HCT116 (cell line): ENCODE results near the gene TNRC6C. TPM values are rescaled to one million over a fixed set of nuclear protein-coding genes. Genes with fewer than 3 reads are reported as not detected.

Source experiments
- ATAC-seq: fragments of 200-7000 bp; cut with Tn5 transposase; 2 replicates; pipeline ENCODE4 v1.9.1; 2020; ENCODE audit warnings: mild to moderate bottlenecking, moderate library complexity
- BruUV-seq: library from RNA; stranded (reverse); fragments of 400-500 nt; replicated peaks from 2 replicates; lab custom pipeline; 2021; lab: Mats Ljungman, UMichigan
- CTCF ChIA-PET: fragments of 300-600 bp; sonication (Branson Sonifier 250); formaldehyde crosslinking; loops from one replicate; lab custom pipeline; 2021; ENCODE audit warnings: antibody characterized with exemption; lab: Charles Lee
- POLR2A ChIA-PET: fragments of 300-600, 350-600 bp; sonication (Branson Sonifier 250); formaldehyde crosslinking; loops from one replicate; lab custom pipeline; 2021; ENCODE audit warnings: antibody characterized with exemption; lab: Charles Lee
- RAD21 ChIA-PET, 2 experiments: fragments of 300-600 bp; sonication (Branson Sonifier 250); formaldehyde crosslinking; loops; one replicate each; lab custom pipeline; 2023; ENCODE audit warnings: low total read pairs in 2 of 2; ENCODE audit not compliant: uncharacterized antibody in 2 of 2, unreplicated experiment in 2 of 2, low non-redundant PET in 1 of 2; lab: Charles Lee
- DNase-seq: peaks from one replicate; pipeline ENCODE4 v3.0.0-alpha.2; 2010; ENCODE audit warnings: low read depth, low spot score
- H2AFZ ChIP-seq: fragments of 200-600 bp; shearing (Covaris generic), sonication (generic); 2 replicates; pipeline ENCODE4 v1.6.1; 2017; ENCODE audit warnings: low read depth, mixed run types, mixed read lengths, antibody characterized with exemption, low read length; ENCODE audit not compliant: poor library complexity, severe bottlenecking
- H3K27ac ChIP-seq: 2 replicates; pipeline ENCODE4 v1.5.1; 2012; ENCODE audit warnings: low read depth, low read length
- H3K27me3 ChIP-seq: fragments of 200-600 bp; sonication (generic); 2 replicates; pipeline ENCODE4 v1.6.1; 2016; ENCODE audit warnings: mixed run types, low read length, mixed read lengths; ENCODE audit not compliant: insufficient read depth
- H3K36me3 ChIP-seq, 2 experiments: fragments of 200-500 bp in 1 of 2; fragments of 200-600 bp in 1 of 2; sonication (Bioruptor generic) in 1 of 2; sonication (generic) in 1 of 2; 2 replicates each; pipeline versions ENCODE4 v1.5.1 to v1.6.1; 2014 to 2016; ENCODE audit warnings: low read length in 2 of 2, inconsistent platforms in 1 of 2, mixed read lengths in 1 of 2, mixed run types in 1 of 2; ENCODE audit not compliant: insufficient read depth in 2 of 2, control insufficient read depth in 1 of 2
- H3K4me1 ChIP-seq, 2 experiments: fragments of 200-600 bp in 1 of 2; sonication (generic) in 1 of 2; 2 replicates each; pipeline versions ENCODE4 v1.5.1 to v1.6.1; 2012 to 2017; ENCODE audit warnings: low read length in 2 of 2, inconsistent platforms in 1 of 2, mild to moderate bottlenecking in 1 of 2, mixed read lengths in 1 of 2, mixed run types in 1 of 2, moderate library complexity in 1 of 2; ENCODE audit not compliant: insufficient read depth in 2 of 2, control insufficient read depth in 1 of 2
- H3K4me2 ChIP-seq: fragments of 200-600 bp; sonication (generic); 2 replicates; pipeline ENCODE4 v1.6.1; 2017; ENCODE audit warnings: mixed run types, low read length, mixed read lengths
- H3K4me3 ChIP-seq, 2 experiments: fragments of 200-600 bp in 1 of 2; sonication (generic) in 1 of 2; replicated peaks in 1 of 2; 2 replicates each; pipeline ENCODE4 v1.5.1; 2011 to 2016; ENCODE audit warnings: low read length in 2 of 2, control low read depth in 1 of 2, low read depth in 1 of 2, mild to moderate bottlenecking in 1 of 2, mixed read lengths in 1 of 2, mixed run types in 1 of 2
- H3K79me2 ChIP-seq: fragments of 200-600 bp; sonication (generic); 2 replicates; pipeline ENCODE4 v1.6.1; 2017; ENCODE audit warnings: mild to moderate bottlenecking, mixed run types, low read length, moderate library complexity, mixed read lengths; ENCODE audit not compliant: insufficient read depth
- H3K9ac ChIP-seq: fragments of 200-600 bp; sonication (generic); 2 replicates; pipeline ENCODE4 v1.6.1; 2016; ENCODE audit warnings: low read length, mixed read lengths
- H3K9me2 ChIP-seq: fragments of 200-600 bp; sonication (generic), shearing (Covaris generic); 2 replicates; pipeline ENCODE4 v1.6.1; 2017; ENCODE audit warnings: mixed run types, mild to moderate bottlenecking, moderate library complexity; ENCODE audit not compliant: insufficient read depth
- H3K9me3 ChIP-seq, 2 experiments: fragments of 200-500 bp in 1 of 2; fragments of 200-600 bp in 1 of 2; sonication (Bioruptor generic) in 1 of 2; sonication (generic) in 1 of 2; 2 replicates each; pipeline ENCODE4 v1.6.1; 2014 to 2017; ENCODE audit warnings: low read length in 2 of 2, mixed read lengths in 2 of 2, inconsistent platforms in 1 of 2, low read depth in 1 of 2, mild to moderate bottlenecking in 1 of 2, mixed run types in 1 of 2, moderate library complexity in 1 of 2; ENCODE audit not compliant: control insufficient read depth in 1 of 2, insufficient read depth in 1 of 2
- H4K20me1 ChIP-seq: fragments of 200-600 bp; sonication (generic), shearing (Covaris generic); 2 replicates; pipeline ENCODE4 v1.6.1; 2017; ENCODE audit warnings: mixed run types, mild to moderate bottlenecking, moderate library complexity; ENCODE audit not compliant: insufficient read depth
- ATF3 ChIP-seq: IDR thresholded peaks from 2 replicates; pipeline ENCODE4 v1.6.1; 2012
- CBX3 ChIP-seq: IDR thresholded peaks from 2 replicates; pipeline ENCODE4 v1.6.1; 2012; ENCODE audit warnings: low read depth
- CEBPB ChIP-seq: IDR thresholded peaks from 2 replicates; pipeline ENCODE4 v1.6.1; 2012; ENCODE audit warnings: low read depth
- EGR1 ChIP-seq: IDR thresholded peaks from 2 replicates; pipeline ENCODE4 v1.6.1; 2012; ENCODE audit warnings: low read depth
- ELF1 ChIP-seq: IDR thresholded peaks from 2 replicates; pipeline ENCODE4 v1.6.1; 2012; ENCODE audit warnings: low read depth, borderline replicate concordance
- EZH2 ChIP-seq: fragments of 200-600 bp; sonication (generic); IDR thresholded peaks from 2 replicates; pipeline ENCODE4 v1.6.1; 2017; ENCODE audit warnings: antibody characterized with exemption, mixed run types
- EZH2phosphoT487 ChIP-seq: fragments of 200-600 bp; IDR thresholded peaks from 2 replicates; pipeline ENCODE4 v1.6.1; 2018; ENCODE audit warnings: antibody characterized with exemption, borderline replicate concordance
- FOSL1 ChIP-seq: IDR thresholded peaks from 2 replicates; pipeline ENCODE4 v1.6.1; 2012; ENCODE audit warnings: low read depth
- JUND ChIP-seq: IDR thresholded peaks from 2 replicates; pipeline ENCODE4 v1.6.1; 2012
- POLR2A ChIP-seq: IDR thresholded peaks from 2 replicates; pipeline ENCODE4 v1.7.0; 2011; ENCODE audit warnings: borderline replicate concordance; ENCODE audit not compliant: insufficient read depth, insufficient read length; ENCODE audit errors: extremely low read depth
- REST ChIP-seq: IDR thresholded peaks from 2 replicates; pipeline ENCODE4 v1.6.1; 2012; ENCODE audit warnings: low read depth
- SIN3A ChIP-seq: IDR thresholded peaks from 2 replicates; pipeline ENCODE4 v1.6.1; 2012; ENCODE audit warnings: low read depth
- SP1 ChIP-seq: IDR thresholded peaks from 2 replicates; pipeline ENCODE4 v1.6.1; 2012; ENCODE audit warnings: low read depth
- SRF ChIP-seq: IDR thresholded peaks from 2 replicates; pipeline ENCODE4 v1.6.1; 2012; ENCODE audit warnings: low read depth
- TCF7L2 ChIP-seq: IDR thresholded peaks from 2 replicates; pipeline ENCODE4 v1.7.0; 2011; ENCODE audit warnings: borderline replicate concordance, inconsistent platforms; ENCODE audit not compliant: insufficient read depth, insufficient read length; ENCODE audit errors: extremely low read depth
- YY1 ChIP-seq: IDR thresholded peaks from 2 replicates; pipeline ENCODE4 v1.6.1; 2011; ENCODE audit warnings: low read length, low read depth, moderate library complexity, mild to moderate bottlenecking; ENCODE audit not compliant: insufficient replicate concordance; ENCODE audit errors: extremely low read depth
- ZFX ChIP-seq: fragments of 450-650 bp; IDR thresholded peaks from 2 replicates; pipeline ENCODE4 v1.6.1; 2017
- ZNF274 ChIP-seq: fragments of 200-500 bp; sonication (Bioruptor generic); IDR thresholded peaks from 2 replicates; pipeline ENCODE4 v1.6.1; 2014; ENCODE audit warnings: mild to moderate bottlenecking, low read depth, low read length, inconsistent platforms
- intact Hi-C: fragments of 100-400 bp; cut with micrococcal nuclease; formaldehyde crosslinking; loops from 2 replicates; pipeline ENCODE4 v1.10.0; 2022
- total RNA-seq: library from RNA; stranded (reverse); gene quantifications from one replicate; pipeline ENCODE4 v1.2.1, GENCODE V29; 2021; ENCODE audit not compliant: unreplicated experiment
- TF ChIP-seq, protein P1 (sequence below): IDR thresholded peaks from 2 replicates; pipeline ENCODE4 v1.6.1; 2011; ENCODE audit warnings: mild to moderate bottlenecking, low read length, moderate library complexity; ENCODE audit not compliant: insufficient replicate concordance; ENCODE audit errors: extremely low read depth

Gene TNRC6C
- total RNA-seq, 1 experiment from 2014 or later, result 23.4 TPM

- no peak for ATAC-seq
- Histone ChIP-seq H4K20me1 (no peaks in the 10 kb centered on the region), H3K4me3 (no peak overlapping the region), H3K9ac (no peak overlapping the region), H3K27ac (no peak overlapping the region), H3K9me2 (no peaks in the 10 kb centered on the region), H3K4me2 (no peak overlapping the region), H3K79me2 (no peaks in the 10 kb centered on the region), H2AFZ (no peak overlapping the region), H3K4me1 (peaks cover 0 to 4% of the 10 kb centered on the region in 2 experiments; a peak in 1 of 4 replicates), H3K36me3 (no peaks in the 10 kb centered on the region; a peak in 1 of 4 replicates), H3K27me3 (no peaks in the 10 kb centered on the region), H3K9me3 (no peaks in the 10 kb centered on the region)
- ChIA-PET CTCF (interaction anchor here (0.9 to 2.9 kb wide), 4 partner anchors 61 to 137 kb away, joined by 3 to 17 read pairs (median 7); no protein-coding TSS in a partner anchor), RAD21 (no interaction called here), POLR2A (interaction anchor here (1.2 kb wide), 1 partner anchor 14 kb away, joined by 3 read pairs; no protein-coding TSS in a partner anchor)
- intact Hi-C loops, result loop anchor here (10.0 kb wide), 1 partner anchor 311 kb away; no protein-coding TSS in a partner anchor
- DNase-seq, result no peak
- BruUV-seq, result no TSS peak
- no peak for TF ChIP-seq CEBPB
- no peak for TF ChIP-seq REST
- no peak for TF ChIP-seq ZFX
- no peak for TF ChIP-seq TCF7L2
- TF ChIP-seq SRF, result no peak
- TF ChIP-seq ELF1, result no peak
- no peak for TF ChIP-seq CBX3
- no peak for TF ChIP-seq SP1
- TF ChIP-seq EZH2phosphoT487, result no peak
- TF ChIP-seq, protein P1, sequence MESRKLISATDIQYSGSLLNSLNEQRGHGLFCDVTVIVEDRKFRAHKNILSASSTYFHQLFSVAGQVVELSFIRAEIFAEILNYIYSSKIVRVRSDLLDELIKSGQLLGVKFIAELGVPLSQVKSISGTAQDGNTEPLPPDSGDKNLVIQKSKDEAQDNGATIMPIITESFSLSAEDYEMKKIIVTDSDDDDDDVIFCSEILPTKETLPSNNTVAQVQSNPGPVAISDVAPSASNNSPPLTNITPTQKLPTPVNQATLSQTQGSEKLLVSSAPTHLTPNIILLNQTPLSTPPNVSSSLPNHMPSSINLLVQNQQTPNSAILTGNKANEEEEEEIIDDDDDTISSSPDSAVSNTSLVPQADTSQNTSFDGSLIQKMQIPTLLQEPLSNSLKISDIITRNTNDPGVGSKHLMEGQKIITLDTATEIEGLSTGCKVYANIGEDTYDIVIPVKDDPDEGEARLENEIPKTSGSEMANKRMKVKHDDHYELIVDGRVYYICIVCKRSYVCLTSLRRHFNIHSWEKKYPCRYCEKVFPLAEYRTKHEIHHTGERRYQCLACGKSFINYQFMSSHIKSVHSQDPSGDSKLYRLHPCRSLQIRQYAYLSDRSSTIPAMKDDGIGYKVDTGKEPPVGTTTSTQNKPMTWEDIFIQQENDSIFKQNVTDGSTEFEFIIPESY, result no peak
- TF ChIP-seq JUND, result no peak
- no peak for TF ChIP-seq YY1
- no peak for TF ChIP-seq ZNF274
- no peak for TF ChIP-seq EGR1
- TF ChIP-seq SIN3A, result no peak
- TF ChIP-seq FOSL1, result no peak
- TF ChIP-seq POLR2A, result no peak
- TF ChIP-seq ATF3, result no peak
- TF ChIP-seq EZH2, result no peak
Observed at GRCh38 chr17:78113804-78114785, 155.6 kb downstream of the TNRC6C start.
